ENCODE measurements around the gene PALS1. TPM values are rescaled to one million over a fixed set of nuclear protein-coding genes. Genes with fewer than 3 reads are reported as not detected.

The PALS1 gene
- total RNA-seq, 2 experiments from 2014 or later, result 6.5 to 7.0 TPM

Other genes starting within 250 kb of the PALS1 start
- not detected for gene GARIN2, start 52.0 kb upstream of the PALS1 start, total RNA-seq
- gene ATP6V1D, start 118.4 kb downstream of the PALS1 start, total RNA-seq, result 10 to 100 TPM; 46.7 to 48.2 TPM
- gene EIF2S1, start 118.9 kb downstream of the PALS1 start, total RNA-seq, result 100 to 1,000 TPM; 120 to 129 TPM
- under 1 TPM in 1 of 2 experiments, not detected in 1; 0.43 TPM for gene PLEK2, start 170.7 kb downstream of the PALS1 start, total RNA-seq
- gene TMEM229B, start 247.3 kb downstream of the PALS1 start, total RNA-seq, result 10 to 100 TPM; 10.4 to 13.3 TPM

All from activated CD4-positive, alpha-beta memory T cell treated with anti-CD3 and anti-CD28 coated beads, Interleukin-2, amount 10 ng/mL, durations not matched to agents 7 days and 5 days (primary cell).